CD4-positive, alpha-beta T cell treated with Interleukin-21 for 1 hour (primary cell): ENCODE results near the gene C4BPA.

Experiments used
- DNase-seq: peaks from one replicate; pipeline ENCODE4 v3.0.0-alpha.2; 2020

C4BPA gene

GRCh38 chr1:207128336-207128921, 24.4 kb downstream of the C4BPA start:
- no peak for DNase-seq

GRCh38 chr1:207129053-207129452, 25.0 kb downstream of the C4BPA start:
- DNase-seq, result no peak

- no peak for DNase-seq
Measured at GRCh38 chr1:207130252-207131036, 26.4 kb downstream of the C4BPA start.

GRCh38 chr1:207131163-207131562, 27.1 kb downstream of the C4BPA start:
- DNase-seq, result no peak

- DNase-seq, result no peak
Measured at GRCh38 chr1:207134581-207134980, 30.5 kb downstream of the C4BPA start.

GRCh38 chr1:207139616-207140015, 35.6 kb downstream of the C4BPA start:
- no peak for DNase-seq

GRCh38 chr1:207140536-207140935, 36.5 kb downstream of the C4BPA start:
- no peak for DNase-seq

GRCh38 chr1:207145401-207146058, 41.5 kb downstream of the C4BPA start:
- no peak for DNase-seq

- no peak for DNase-seq
Measured at GRCh38 chr1:207151920-207152319, 47.9 kb downstream of the C4BPA start.

- DNase-seq, result no peak
Measured at GRCh38 chr1:207152792-207153468, 48.9 kb downstream of the C4BPA start.

- no peak for DNase-seq
Measured at GRCh38 chr1:207155028-207155427, 51.0 kb downstream of the C4BPA start.

GRCh38 chr1:207156095-207156494, 52.1 kb downstream of the C4BPA start:
- DNase-seq, result no peak

GRCh38 chr1:207156826-207157225, 52.8 kb downstream of the C4BPA start:
- no peak for DNase-seq

- DNase-seq, result no peak
Measured at GRCh38 chr1:207164086-207164485, 60.1 kb downstream of the C4BPA start.

- DNase-seq, result no peak
Measured at GRCh38 chr1:207172321-207172720, 68.3 kb downstream of the C4BPA start.

GRCh38 chr1:207172885-207173284, 68.9 kb downstream of the C4BPA start:
- DNase-seq, result no peak

GRCh38 chr1:207173396-207173795, 69.4 kb downstream of the C4BPA start:
- no peak for DNase-seq

- no peak for DNase-seq
Measured at GRCh38 chr1:207174913-207175312, 70.9 kb downstream of the C4BPA start.

GRCh38 chr1:207179036-207179435, 75.0 kb downstream of the C4BPA start:
- DNase-seq, result no peak

- DNase-seq, result peak; percentile 18
Measured at GRCh38 chr1:207181847-207182246, 77.8 kb downstream of the C4BPA start.

GRCh38 chr1:207186503-207186902, 82.5 kb downstream of the C4BPA start:
- no peak for DNase-seq

GRCh38 chr1:207188901-207189300, 84.9 kb downstream of the C4BPA start:
- DNase-seq, result no peak

GRCh38 chr1:207191061-207191460, 87.0 kb downstream of the C4BPA start:
- no peak for DNase-seq

- no peak for DNase-seq
Measured at GRCh38 chr1:207191776-207192175, 87.7 kb downstream of the C4BPA start.
